Thyroid gland (tissue), 4 donors: ENCODE results near the gene PKNOX2. TPM values are rescaled to one million over a fixed set of nuclear protein-coding genes. Genes with fewer than 3 reads are reported as not detected.

ENCODE experiments used
- DNase-seq, 2 donors: peaks; one replicate each; pipeline ENCODE4 v3.0.0-alpha.2; 2019
- H3K27ac ChIP-seq, 3 donors: fragments of 200-600 bp; sonication (generic); 1 replicate in 2 of 3; 2 replicates in 1 of 3; pipeline ENCODE4 v1.5.1; 2016 to 2019; ENCODE audit warnings: mild to moderate bottlenecking in 1 of 3, moderate library complexity in 1 of 3
- H3K27me3 ChIP-seq: fragments of 200-600 bp; sonication (generic); one replicate; pipeline ENCODE4 v1.5.1; 2019
- H3K36me3 ChIP-seq, 2 donors: fragments of 200-600 bp; sonication (generic); one replicate each; pipeline ENCODE4 v1.5.1; 2016 to 2019
- H3K4me1 ChIP-seq, 2 donors: fragments of 200-600 bp; sonication (generic); one replicate each; pipeline ENCODE4 v1.5.1; 2017 to 2019
- H3K4me3 ChIP-seq, 3 donors: fragments of 200-600 bp; sonication (generic); replicated peaks in 1 of 3; 1 replicate in 2 of 3; 2 replicates in 1 of 3; pipeline ENCODE4 v1.5.1; 2016; ENCODE audit warnings: mild to moderate bottlenecking in 1 of 3
- H3K9me3 ChIP-seq: fragments of 200-600 bp; sonication (generic); one replicate; pipeline ENCODE4 v1.5.1; 2017
- CTCF ChIP-seq, 6 experiments: fragments of 200-600 bp in 3 of 6; fragments of 450-650 bp in 3 of 6; sonication (generic) in 3 of 6; IDR thresholded peaks; one replicate each; pipeline ENCODE4 v1.5.1; 2016 to 2019; ENCODE audit warnings: antibody characterized with exemption in 6 of 6, mild to moderate bottlenecking in 2 of 6, inconsistent platforms in 1 of 6, moderate library complexity in 1 of 6
- POLR2A ChIP-seq, 2 donors: fragments of 450-650 bp; IDR thresholded peaks; one replicate each; pipeline ENCODE4 v1.6.1; 2017; ENCODE audit warnings: antibody characterized with exemption in 2 of 2, mild to moderate bottlenecking in 2 of 2, moderate library complexity in 1 of 2
- WGBS, 2 donors: methylation state at CpG; one replicate each; pipeline ENCODE4 v1.1.5; 2017; 5-methylcytosine and 5-hydroxymethylcytosine counted together
- intact Hi-C: fragments of 100-400 bp; cut with DNase I; formaldehyde crosslinking; loops from one replicate; pipeline ENCODE4 v1.15.1; 2023
- small RNA-seq: library from RNA; depleted of rRNA; stranded (forward); fragments of <200 nt; gene quantifications from one replicate; pipeline ENCODE3, GENCODE V24; 2016
- total RNA-seq, 4 donors: library from RNA; depleted of rRNA; stranded (reverse); fragments of >200 nt; gene quantifications; one replicate each; pipeline ENCODE4 v1.2.3, GENCODE V29; 2016

Gene PKNOX2
- total RNA-seq, 4 donors from 2014 or later, result 6.3 to 28.0 (median 18.7) TPM

- intact Hi-C loops, result no loop called here
- 87 to 93% methylated on average over 2 of the region's 2 CpGs for WGBS, 2 donors
- Histone ChIP-seq H3K27me3 (no peaks in the 10 kb centered on the region), H3K9me3 (no peaks in the 10 kb centered on the region), H3K27ac (no peak overlapping the region), H3K4me3 (no peak overlapping the region), H3K4me1 (no peaks in the 10 kb centered on the region), H3K36me3 (no peaks in the 10 kb centered on the region)
- no peak for DNase-seq
- TF ChIP-seq POLR2A (IDR thresholded peaks at IDR 0.05), result no peak
- no peak for TF ChIP-seq CTCF (IDR thresholded peaks at IDR 0.05)
Measured at GRCh38 chr11:125470355-125470754, 305.8 kb downstream of the PKNOX2 start.

GRCh38 chr11:125476721-125477120, 312.2 kb downstream of the PKNOX2 start:
- H3K36me3 ChIP-seq, result no peaks in the 10 kb centered on the region
- TF ChIP-seq POLR2A (IDR thresholded peaks at IDR 0.05) (no peak), CTCF (IDR thresholded peaks at IDR 0.05) (no peak)
- intact Hi-C loops, result no loop called here
- no peak overlapping the region for H3K27ac ChIP-seq
- H3K4me1 ChIP-seq, result no peaks in the 10 kb centered on the region
- H3K9me3 ChIP-seq, result no peaks in the 10 kb centered on the region
- no peak for DNase-seq
- no peak overlapping the region for H3K4me3 ChIP-seq
- 85 to 92% methylated on average over 3 of the region's 3 CpGs for WGBS, 2 donors
- H3K27me3 ChIP-seq, result no peaks in the 10 kb centered on the region

GRCh38 chr11:125479137-125479536, 314.6 kb downstream of the PKNOX2 start:
- Histone ChIP-seq H3K27ac (no peak overlapping the region), H3K36me3 (no peaks in the 10 kb centered on the region), H3K27me3 (no peaks in the 10 kb centered on the region), H3K4me1 (no peaks in the 10 kb centered on the region), H3K9me3 (no peaks in the 10 kb centered on the region), H3K4me3 (no peak overlapping the region)
- intact Hi-C loops, result no loop called here
- TF ChIP-seq POLR2A (IDR thresholded peaks at IDR 0.05) (no peak), CTCF (IDR thresholded peaks at IDR 0.05) (no peak)
- no peak for DNase-seq
- WGBS, 2 donors, result 91 to 99% methylated on average over 3 of the region's 3 CpGs

GRCh38 chr11:125481531-125481930, 317.0 kb downstream of the PKNOX2 start:
- no peak overlapping the region for H3K4me3 ChIP-seq
- H3K27me3 ChIP-seq, result no peaks in the 10 kb centered on the region
- H3K27ac ChIP-seq, result no peak overlapping the region
- 51 to 63% methylated on average over 3 of the region's 3 CpGs for WGBS, 2 donors
- intact Hi-C loops, result no loop called here
- DNase-seq, result no peak
- no peaks in the 10 kb centered on the region for H3K9me3 ChIP-seq
- no peaks in the 10 kb centered on the region for H3K4me1 ChIP-seq
- H3K36me3 ChIP-seq, result no peaks in the 10 kb centered on the region
- TF ChIP-seq CTCF (IDR thresholded peaks at IDR 0.05) (no peak), POLR2A (IDR thresholded peaks at IDR 0.05) (no peak)

Small RNAs within 50 kb of the gene (small RNA-seq; reads per million reads assigned to genes)
- gene RNU6-321P, result not detected

Other genes with a start within 250 kb of the PKNOX2 start
- not detected for gene HEPN1, start 245.5 kb upstream of the PKNOX2 start, total RNA-seq
- 1 to 10 TPM in 1 of 4 donors, under 1 TPM in 2, not detected in 1; 0.27 to 1.1 (median 0.45) TPM for gene HEPACAM, start 228.7 kb upstream of the PKNOX2 start, total RNA-seq
- gene CCDC15, start 210.5 kb upstream of the PKNOX2 start, total RNA-seq, result 1 to 10 TPM in 2 of 4 donors, under 1 TPM in 2; 0.33 to 2.8 (median 1.1) TPM
- gene SLC37A2, start 101.4 kb upstream of the PKNOX2 start, total RNA-seq, result 1 to 10 TPM; 2.1 to 3.6 (median 3.4) TPM
- gene TMEM218, start 53.1 kb upstream of the PKNOX2 start, total RNA-seq, result 10 to 100 TPM; 24.2 to 31.5 (median 26.1) TPM